HFFc6 (cell line): ENCODE measurements around the gene SLC28A3. TPM values are rescaled to one million over a fixed set of nuclear protein-coding genes. Genes with fewer than 3 reads are reported as not detected.

Experiments used
- DNase-seq: peaks from one replicate; pipeline ENCODE4 v3.0.0-alpha.2; 2018
- H3K27ac Mint-ChIP-seq: 2 replicates; pipeline ENCODE4 v1.8.0; 2020; ENCODE audit warnings: mild to moderate bottlenecking, mixed read lengths
- H3K27me3 Mint-ChIP-seq: 2 replicates; pipeline ENCODE4 v1.8.0; 2021; ENCODE audit warnings: mild to moderate bottlenecking, moderate library complexity, mixed read lengths; ENCODE audit not compliant: insufficient read depth
- H3K36me3 Mint-ChIP-seq: 2 replicates; pipeline ENCODE4 v1.8.0; 2021; ENCODE audit warnings: low read depth, mixed read lengths
- H3K4me1 Mint-ChIP-seq: 2 replicates; pipeline ENCODE4 v1.8.0; 2020; ENCODE audit warnings: low read depth, mixed read lengths
- H3K4me3 Mint-ChIP-seq: 2 replicates; pipeline ENCODE4 v1.8.0; 2020; ENCODE audit warnings: mild to moderate bottlenecking, moderate library complexity, mixed read lengths
- H3K9me3 Mint-ChIP-seq: 2 replicates; pipeline ENCODE4 v1.8.0; 2020; ENCODE audit warnings: mild to moderate bottlenecking, mixed read lengths
- CTCF ChIP-seq: fragments of 200-600 bp; sonication (generic); IDR thresholded peaks from 2 replicates; pipeline ENCODE4 v1.5.0; 2021; ENCODE audit warnings: antibody characterized with exemption, mild to moderate bottlenecking
- total RNA-seq, 6 experiments: library from RNA; stranded (reverse); fragmentation: NEBNext Ultra II Directional; extraction: Animal tissue kit (Norgen Biotek cat#: 25700); gene quantifications; 2 replicates in 1 of 6; 3 replicates in 5 of 6; pipeline ENCODE4 v1.2.3, GENCODE V29; 2021

SLC28A3 gene
- total RNA-seq, 6 experiments from 2014 or later: 0.43 to 0.64 (median 0.54) TPM

GRCh38 chr9:84235511-84235910 lies 105.0 kb downstream of the SLC28A3 start:
- TF ChIP-seq CTCF: no peak

GRCh38 chr9:84230355-84231145 lies 110.0 kb downstream of the SLC28A3 start:
- H3K9me3 Mint-ChIP-seq: no peaks in the 10 kb centered on the region
- no peak overlapping the region for H3K27ac Mint-ChIP-seq
- TF ChIP-seq CTCF: no peak
- peaks cover 6% of the 10 kb centered on the region for H3K27me3 Mint-ChIP-seq
- peak; percentile 25 for DNase-seq
- no peaks in the 10 kb centered on the region; the same call in 1 of the 2 replicates for H3K4me1 Mint-ChIP-seq
- H3K36me3 Mint-ChIP-seq: no peaks in the 10 kb centered on the region
- H3K4me3 Mint-ChIP-seq: no peak overlapping the region

More at GRCh38 chr9:84235511-84235910, 105.0 kb downstream of the SLC28A3 start:
- H3K36me3 Mint-ChIP-seq: peaks cover 5% of the 10 kb centered on the region; the same call in 1 of the 2 replicates
- H3K9me3 Mint-ChIP-seq: peaks cover 3% of the 10 kb centered on the region; the same call in 1 of the 2 replicates
- peaks cover 5% of the 10 kb centered on the region for H3K4me1 Mint-ChIP-seq
- no peak overlapping the region for H3K27ac Mint-ChIP-seq
- H3K4me3 Mint-ChIP-seq: no peak overlapping the region
- peaks cover 2% of the 10 kb centered on the region for H3K27me3 Mint-ChIP-seq
- no peak for DNase-seq

- Mint-ChIP-seq H3K36me3 (no peaks in the 10 kb centered on the region), H3K9me3 (no peaks in the 10 kb centered on the region), H3K4me1 (no peaks in the 10 kb centered on the region; the same call in 1 of the 2 replicates), H3K4me3 (no peak overlapping the region), H3K27ac (no peak overlapping the region), H3K27me3 (peaks cover 6% of the 10 kb centered on the region; the same call in 1 of the 2 replicates)
- DNase-seq: no peak
- no peak for TF ChIP-seq CTCF
These were observed 111.4 kb downstream of the SLC28A3 start for GRCh38 chr9:84229191-84229590.

- Mint-ChIP-seq H3K36me3 (no peaks in the 10 kb centered on the region), H3K27ac (no peak overlapping the region), H3K9me3 (no peaks in the 10 kb centered on the region), H3K4me1 (no peaks in the 10 kb centered on the region; the same call in 1 of the 2 replicates), H3K4me3 (no peak overlapping the region), H3K27me3 (peaks cover 10% of the 10 kb centered on the region; the same call in 1 of the 2 replicates)
- DNase-seq: no peak
- TF ChIP-seq CTCF: no peak
These were observed 112.3 kb downstream of the SLC28A3 start for GRCh38 chr9:84228130-84228720.

- TF ChIP-seq CTCF: no peak
- Mint-ChIP-seq H3K4me3 (no peak overlapping the region), H3K4me1 (no peaks in the 10 kb centered on the region; the same call in 1 of the 2 replicates), H3K9me3 (no peaks in the 10 kb centered on the region), H3K27me3 (peaks cover 10% of the 10 kb centered on the region; the same call in 1 of the 2 replicates), H3K27ac (no peak overlapping the region), H3K36me3 (no peaks in the 10 kb centered on the region)
- DNase-seq: no peak
These were observed 114.4 kb downstream of the SLC28A3 start for GRCh38 chr9:84226126-84226525.
